GM23338 (cell line): ENCODE results near the gene SYT12. TPM values are rescaled to one million over a fixed set of nuclear protein-coding genes. Genes with fewer than 3 reads are reported as not detected.

Source experiments
- ATAC-seq: fragments of 200-7000 bp; cut with Tn5 transposase; 3 replicates; pipeline ENCODE4 v1.9.1; 2020
- DNase-seq: peaks from one replicate; pipeline ENCODE4 v3.0.0-alpha.2; 2015; ENCODE audit warnings: low spot score
- H2AFZ ChIP-seq: fragments of 200-600 bp; sonication (generic); 2 replicates; pipeline ENCODE4 v1.8.0; 2016; ENCODE audit warnings: antibody characterized with exemption, mild to moderate bottlenecking, moderate library complexity
- H3F3A ChIP-seq: fragments of 200-600 bp; sonication (generic); replicated peaks from 2 replicates; pipeline ENCODE4 v1.8.0; 2017; ENCODE audit warnings: antibody characterized with exemption, mixed run types, low read depth
- H3K27ac ChIP-seq: fragments of 200-600 bp; sonication (generic); 2 replicates; pipeline ENCODE4 v1.6.1; 2016; ENCODE audit warnings: low read depth
- H3K27me3 ChIP-seq: fragments of 200-600 bp; sonication (generic); 2 replicates; pipeline ENCODE4 v1.8.0; 2016; ENCODE audit warnings: mild to moderate bottlenecking, mixed run types, moderate library complexity; ENCODE audit not compliant: insufficient read depth
- H3K36me3 ChIP-seq: fragments of 200-600 bp; sonication (generic); 2 replicates; pipeline ENCODE4 v1.8.0; 2016; ENCODE audit warnings: mild to moderate bottlenecking; ENCODE audit not compliant: insufficient read depth
- H3K4me1 ChIP-seq: fragments of 200-600 bp; sonication (generic); 2 replicates; pipeline ENCODE4 v1.8.0; 2016; ENCODE audit warnings: mild to moderate bottlenecking, moderate library complexity; ENCODE audit not compliant: insufficient read depth
- H3K4me2 ChIP-seq: fragments of 200-600 bp; sonication (generic); 2 replicates; pipeline ENCODE4 v1.7.1; 2017; ENCODE audit warnings: mixed run types
- H3K4me3 ChIP-seq: fragments of 200-600 bp; sonication (generic); 2 replicates; pipeline ENCODE4 v1.6.1; 2016; ENCODE audit warnings: mixed run types
- H3K79me2 ChIP-seq: fragments of 200-600 bp; sonication (generic); replicated peaks from 2 replicates; pipeline ENCODE4 v1.8.0; 2017; ENCODE audit warnings: mild to moderate bottlenecking; ENCODE audit not compliant: insufficient read depth
- H3K9me2 ChIP-seq: fragments of 200-600 bp; sonication (generic); 2 replicates; pipeline ENCODE4 v1.8.0; 2017; ENCODE audit not compliant: insufficient read depth
- H4K20me1 ChIP-seq: fragments of 200-600 bp; sonication (generic); replicated peaks from 2 replicates; pipeline ENCODE4 v1.8.0; 2017; ENCODE audit warnings: mild to moderate bottlenecking; ENCODE audit not compliant: insufficient read depth
- H3K27ac Mint-ChIP-seq: 2 replicates; pipeline ENCODE4 v1.8.0; 2020; ENCODE audit warnings: inconsistent platforms, mild to moderate bottlenecking, moderate library complexity, mixed read lengths
- H3K27me3 Mint-ChIP-seq: 3 replicates; pipeline ENCODE4 v1.8.0; 2022; ENCODE audit warnings: low read depth, mild to moderate bottlenecking, moderate library complexity, mixed read lengths, inconsistent platforms; ENCODE audit not compliant: insufficient read depth, poor library complexity
- H3K36me3 Mint-ChIP-seq: 3 replicates; pipeline ENCODE4 v1.8.0; 2021; ENCODE audit warnings: low read depth, mild to moderate bottlenecking, inconsistent platforms, moderate library complexity, mixed read lengths
- H3K4me1 Mint-ChIP-seq: 3 replicates; pipeline ENCODE4 v1.8.0; 2020; ENCODE audit warnings: mild to moderate bottlenecking, inconsistent platforms, mixed read lengths
- H3K4me3 Mint-ChIP-seq: 3 replicates; pipeline ENCODE4 v1.8.0; 2021; ENCODE audit warnings: moderate library complexity, mild to moderate bottlenecking, inconsistent platforms, mixed read lengths
- H3K9me3 Mint-ChIP-seq: 3 replicates; pipeline ENCODE4 v1.8.0; 2020; ENCODE audit warnings: moderate library complexity, mild to moderate bottlenecking, inconsistent platforms, mixed read lengths
- EZH2phosphoT487 ChIP-seq: fragments of 200-600 bp; sonication (generic); IDR thresholded peaks from one replicate; pipeline ENCODE4 v1.8.1; 2018; ENCODE audit warnings: antibody characterized with exemption; ENCODE audit not compliant: unreplicated experiment
- JUNB ChIP-seq: IDR thresholded peaks from one replicate; pipeline ENCODE4 v1.6.1; 2016; ENCODE audit warnings: antibody characterized with exemption; ENCODE audit not compliant: unreplicated experiment
- NANOG ChIP-seq: IDR thresholded peaks from 2 replicates; pipeline ENCODE4 v1.6.1; 2016; ENCODE audit warnings: antibody characterized with exemption, borderline replicate concordance
- POLR2AphosphoS5 ChIP-seq: IDR thresholded peaks from 2 replicates; pipeline ENCODE4 v1.6.1; 2016; ENCODE audit warnings: antibody characterized with exemption, low read depth
- ZNF114 ChIP-seq: fragments of 250-450 bp; sonication (Bioruptor Pico); IDR thresholded peaks from 2 replicates; pipeline ENCODE4 v1.5.0; 2020; ENCODE audit warnings: mild to moderate bottlenecking, moderate library complexity
- ZNF331 ChIP-seq: fragments of 250-450 bp; sonication (Bioruptor Pico); IDR thresholded peaks from 2 replicates; pipeline ENCODE4 v1.5.0; 2020; ENCODE audit warnings: low read depth, mild to moderate bottlenecking, moderate library complexity
- polyA plus RNA-seq: library from polyadenylated mRNA; unstranded; fragments of >200 nt; fragmentation: Nextera tagmentation; extraction: Ambion mirVana; gene quantifications from 2 replicates; pipeline ENCODE4 v1.2.1, GENCODE V29; 2016
- total RNA-seq: library from RNA; depleted of rRNA; stranded (reverse); fragments of >200 nt; shearing (Covaris generic); gene quantifications from 2 replicates; pipeline ENCODE4 v1.2.3, GENCODE V29; 2014
- TF ChIP-seq, protein P1 (sequence below): fragments of 250-450 bp; sonication (Bioruptor Pico); IDR thresholded peaks from 2 replicates; pipeline ENCODE4 v1.5.0; 2020; ENCODE audit warnings: mild to moderate bottlenecking, moderate library complexity

Gene SYT12
- total and polyA plus RNA-seq, 2 experiments from 2014 or later, result 0.92 to 2.5 TPM

DNA sequence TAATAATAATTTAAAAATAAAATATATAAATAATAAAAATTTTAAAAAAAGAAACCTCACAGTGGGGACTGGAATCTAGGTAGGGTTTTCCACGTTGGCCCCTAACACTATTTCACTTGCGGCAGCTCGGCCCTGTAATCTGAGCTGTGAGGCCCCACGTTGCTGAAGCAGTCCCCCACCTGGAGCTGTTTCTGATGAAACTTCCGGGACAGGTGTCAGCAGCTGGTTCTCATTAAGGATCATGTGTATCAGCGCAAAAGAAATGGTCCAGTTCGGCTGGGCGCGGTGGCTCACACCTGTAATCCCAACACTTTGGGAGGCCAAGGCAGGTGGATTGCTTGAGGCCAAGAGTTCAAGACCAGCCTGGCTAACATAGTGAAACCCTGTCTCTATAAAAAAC, 51.0 kb downstream of the SYT12 start:
- DNase-seq (peak; percentile 55), ATAC-seq (no peak)
- Mint-ChIP-seq H3K4me3 (no peak overlapping the region), H3K9me3 (no peaks in the 10 kb centered on the region), H3K27me3 (peaks cover 13% of the 10 kb centered on the region), H3K36me3 (no peaks in the 10 kb centered on the region; the same call in 2 of the 3 replicates), H3K27ac (peak overlapping the region; percentile 83), H3K4me1 (peaks cover 6% of the 10 kb centered on the region)
- Histone ChIP-seq H3K27ac (peak overlapping the region; percentile 78; the same call in 1 of the 2 replicates), H3K79me2 (no peaks in the 10 kb centered on the region), H3K4me2 (no peak overlapping the region), H3K27me3 (no peaks in the 10 kb centered on the region), H3K36me3 (no peaks in the 10 kb centered on the region), H3K4me3 (no peak overlapping the region), H3F3A (peaks cover 5% of the 10 kb centered on the region; the same call in 1 of the 2 replicates), H3K9me2 (no peaks in the 10 kb centered on the region), H4K20me1 (no peaks in the 10 kb centered on the region), H2AFZ (no peak overlapping the region), H3K4me1 (no peaks in the 10 kb centered on the region; the same call in 1 of the 2 replicates)
- TF ChIP-seq ZNF114 (CRISPR knock-in tag) (no peak), NANOG (no peak), JUNB (no peak)
- TF ChIP-seq, protein P1, sequence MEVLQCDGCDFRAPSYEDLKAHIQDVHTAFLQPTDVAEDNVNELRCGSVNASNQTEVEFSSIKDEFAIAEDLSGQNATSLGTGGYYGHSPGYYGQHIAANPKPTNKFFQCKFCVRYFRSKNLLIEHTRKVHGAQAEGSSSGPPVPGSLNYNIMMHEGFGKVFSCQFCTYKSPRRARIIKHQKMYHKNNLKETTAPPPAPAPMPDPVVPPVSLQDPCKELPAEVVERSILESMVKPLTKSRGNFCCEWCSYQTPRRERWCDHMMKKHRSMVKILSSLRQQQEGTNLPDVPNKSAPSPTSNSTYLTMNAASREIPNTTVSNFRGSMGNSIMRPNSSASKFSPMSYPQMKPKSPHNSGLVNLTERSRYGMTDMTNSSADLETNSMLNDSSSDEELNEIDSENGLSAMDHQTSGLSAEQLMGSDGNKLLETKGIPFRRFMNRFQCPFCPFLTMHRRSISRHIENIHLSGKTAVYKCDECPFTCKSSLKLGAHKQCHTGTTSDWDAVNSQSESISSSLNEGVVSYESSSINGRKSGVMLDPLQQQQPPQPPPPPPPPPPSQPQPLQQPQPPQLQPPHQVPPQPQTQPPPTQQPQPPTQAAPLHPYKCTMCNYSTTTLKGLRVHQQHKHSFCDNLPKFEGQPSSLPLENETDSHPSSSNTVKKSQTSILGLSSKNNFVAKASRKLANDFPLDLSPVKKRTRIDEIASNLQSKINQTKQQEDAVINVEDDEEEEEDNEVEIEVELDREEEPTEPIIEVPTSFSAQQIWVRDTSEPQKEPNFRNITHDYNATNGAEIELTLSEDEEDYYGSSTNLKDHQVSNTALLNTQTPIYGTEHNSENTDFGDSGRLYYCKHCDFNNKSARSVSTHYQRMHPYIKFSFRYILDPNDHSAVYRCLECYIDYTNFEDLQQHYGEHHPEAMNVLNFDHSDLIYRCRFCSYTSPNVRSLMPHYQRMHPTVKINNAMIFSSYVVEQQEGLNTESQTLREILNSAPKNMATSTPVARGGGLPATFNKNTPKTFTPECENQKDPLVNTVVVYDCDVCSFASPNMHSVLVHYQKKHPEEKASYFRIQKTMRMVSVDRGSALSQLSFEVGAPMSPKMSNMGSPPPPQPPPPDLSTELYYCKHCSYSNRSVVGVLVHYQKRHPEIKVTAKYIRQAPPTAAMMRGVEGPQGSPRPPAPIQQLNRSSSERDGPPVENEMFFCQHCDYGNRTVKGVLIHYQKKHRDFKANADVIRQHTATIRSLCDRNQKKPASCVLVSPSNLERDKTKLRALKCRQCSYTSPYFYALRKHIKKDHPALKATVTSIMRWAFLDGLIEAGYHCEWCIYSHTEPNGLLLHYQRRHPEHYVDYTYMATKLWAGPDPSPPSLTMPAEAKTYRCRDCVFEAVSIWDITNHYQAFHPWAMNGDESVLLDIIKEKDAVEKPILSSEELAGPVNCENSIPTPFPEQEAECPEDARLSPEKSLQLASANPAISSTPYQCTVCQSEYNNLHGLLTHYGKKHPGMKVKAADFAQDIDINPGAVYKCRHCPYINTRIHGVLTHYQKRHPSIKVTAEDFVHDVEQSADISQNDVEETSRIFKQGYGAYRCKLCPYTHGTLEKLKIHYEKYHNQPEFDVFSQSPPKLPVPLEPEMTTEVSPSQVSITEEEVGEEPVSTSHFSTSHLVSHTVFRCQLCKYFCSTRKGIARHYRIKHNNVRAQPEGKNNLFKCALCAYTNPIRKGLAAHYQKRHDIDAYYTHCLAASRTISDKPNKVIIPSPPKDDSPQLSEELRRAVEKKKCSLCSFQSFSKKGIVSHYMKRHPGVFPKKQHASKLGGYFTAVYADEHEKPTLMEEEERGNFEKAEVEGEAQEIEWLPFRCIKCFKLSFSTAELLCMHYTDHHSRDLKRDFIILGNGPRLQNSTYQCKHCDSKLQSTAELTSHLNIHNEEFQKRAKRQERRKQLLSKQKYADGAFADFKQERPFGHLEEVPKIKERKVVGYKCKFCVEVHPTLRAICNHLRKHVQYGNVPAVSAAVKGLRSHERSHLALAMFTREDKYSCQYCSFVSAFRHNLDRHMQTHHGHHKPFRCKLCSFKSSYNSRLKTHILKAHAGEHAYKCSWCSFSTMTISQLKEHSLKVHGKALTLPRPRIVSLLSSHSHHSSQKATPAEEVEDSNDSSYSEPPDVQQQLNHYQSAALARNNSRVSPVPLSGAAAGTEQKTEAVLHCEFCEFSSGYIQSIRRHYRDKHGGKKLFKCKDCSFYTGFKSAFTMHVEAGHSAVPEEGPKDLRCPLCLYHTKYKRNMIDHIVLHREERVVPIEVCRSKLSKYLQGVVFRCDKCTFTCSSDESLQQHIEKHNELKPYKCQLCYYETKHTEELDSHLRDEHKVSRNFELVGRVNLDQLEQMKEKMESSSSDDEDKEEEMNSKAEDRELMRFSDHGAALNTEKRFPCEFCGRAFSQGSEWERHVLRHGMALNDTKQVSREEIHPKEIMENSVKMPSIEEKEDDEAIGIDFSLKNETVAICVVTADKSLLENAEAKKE (CRISPR knock-in tag), result no peak

DNA sequence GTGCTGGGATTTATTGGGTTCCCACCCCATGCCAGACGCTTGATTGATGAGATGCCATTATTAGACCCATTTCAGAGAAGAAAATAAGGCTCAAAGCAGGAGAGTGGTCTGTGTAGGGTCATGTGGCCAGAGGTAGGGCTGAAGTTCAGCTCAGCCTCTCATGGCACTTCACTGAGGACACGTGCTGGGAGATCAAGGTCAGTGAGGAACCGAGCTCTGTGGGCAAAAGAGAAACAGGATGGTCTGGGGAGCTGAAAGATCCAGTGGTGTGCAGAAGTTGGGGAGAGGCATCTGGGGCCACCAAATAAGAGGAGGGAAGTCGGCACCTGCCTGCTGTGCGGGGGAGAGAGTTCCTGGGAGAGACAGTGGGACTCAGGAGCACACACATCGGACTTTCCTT, 53.3 kb downstream of the SYT12 start:
- H3K4me3 Mint-ChIP-seq, result no peak overlapping the region
- H3K27ac ChIP-seq, result no peak overlapping the region
- TF ChIP-seq ZNF331 (CRISPR knock-in tag), result no peak
- TF ChIP-seq ZNF114 (CRISPR knock-in tag), result no peak
- TF ChIP-seq, protein P1 (CRISPR knock-in tag), result no peak
- TF ChIP-seq EZH2phosphoT487, result no peak
- no peak for TF ChIP-seq POLR2AphosphoS5

More for the DNA sequence above, 53.3 kb downstream of the SYT12 start:
- H3K9me3 Mint-ChIP-seq, result no peaks in the 10 kb centered on the region
- no peaks in the 10 kb centered on the region for H3K27me3 ChIP-seq
- H3K9me2 ChIP-seq, result no peaks in the 10 kb centered on the region
- H3K4me3 ChIP-seq, result no peak overlapping the region
- peaks cover 5% of the 10 kb centered on the region; the same call in 1 of the 2 replicates for H3F3A ChIP-seq
- no peak overlapping the region for H2AFZ ChIP-seq
- no peak overlapping the region for H3K27ac Mint-ChIP-seq
- H4K20me1 ChIP-seq, result no peaks in the 10 kb centered on the region
- H3K27me3 Mint-ChIP-seq, result peaks cover 11% of the 10 kb centered on the region
- no peaks in the 10 kb centered on the region; the same call in 2 of the 3 replicates for H3K36me3 Mint-ChIP-seq
- H3K4me1 Mint-ChIP-seq, result peaks cover 10% of the 10 kb centered on the region
- H3K4me1 ChIP-seq, result no peaks in the 10 kb centered on the region; the same call in 1 of the 2 replicates
- ATAC-seq (no peak), DNase-seq (no peak)
- H3K4me2 ChIP-seq, result no peak overlapping the region
- no peaks in the 10 kb centered on the region for H3K36me3 ChIP-seq
- H3K79me2 ChIP-seq, result no peaks in the 10 kb centered on the region
